Activated gamma-delta T cell treated with Interleukin-2 at 50 U/mL for 16 hours (primary cell): Measurements from ENCODE around the gene SDF2L1.
"Not testable (repeated sequence)": the region's sequence is repeated elsewhere in the genome, so short reads cannot be mapped to it uniquely, and the experiment has no call there.

Experiments used
- DNase-seq: peaks from one replicate; pipeline ENCODE4 v3.0.0-alpha.2; 2020

SDF2L1 gene

DNA sequence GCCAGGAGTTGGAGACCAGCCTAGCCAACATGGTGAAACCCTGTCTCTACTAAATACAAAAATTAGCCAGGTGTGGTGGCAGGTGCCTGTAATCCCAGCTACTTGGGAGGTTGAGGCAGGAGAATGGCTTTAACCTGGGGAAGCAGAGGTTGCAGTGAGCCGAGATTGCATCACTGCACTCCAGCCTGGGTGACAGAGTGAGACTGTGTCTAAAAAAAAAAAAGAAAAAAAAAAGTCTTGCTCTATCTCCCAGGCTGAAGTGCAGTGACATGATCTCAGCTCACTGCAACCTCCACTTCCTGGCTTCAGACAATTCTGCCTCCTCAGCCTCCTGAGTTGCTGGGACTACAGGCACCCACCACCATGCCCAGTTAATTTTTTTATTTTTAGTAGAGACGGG lies 4.7 kb upstream of the SDF2L1 start:
- not testable (repeated sequence) for DNase-seq

DNA sequence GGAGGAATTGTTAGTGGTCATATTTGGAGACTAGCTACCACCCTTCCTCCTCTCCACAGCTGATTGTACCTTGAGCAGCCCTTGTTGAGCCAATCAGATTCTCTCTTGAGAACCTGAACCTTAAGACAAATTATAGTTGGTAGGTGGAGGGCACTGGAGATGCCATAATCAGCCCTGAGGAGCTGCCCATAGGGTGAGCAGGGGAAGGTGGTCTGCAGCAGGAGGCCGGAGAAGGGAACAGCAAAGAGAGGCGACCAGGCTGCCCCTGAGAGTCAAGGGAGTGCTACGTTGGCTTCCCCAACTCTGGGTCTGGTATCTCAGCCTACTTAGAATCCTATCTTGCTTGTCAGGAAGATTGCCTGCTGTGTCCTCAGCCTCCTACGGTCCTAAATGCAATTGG lies 2.7 kb upstream of the SDF2L1 start:
- no peak for DNase-seq

DNA sequence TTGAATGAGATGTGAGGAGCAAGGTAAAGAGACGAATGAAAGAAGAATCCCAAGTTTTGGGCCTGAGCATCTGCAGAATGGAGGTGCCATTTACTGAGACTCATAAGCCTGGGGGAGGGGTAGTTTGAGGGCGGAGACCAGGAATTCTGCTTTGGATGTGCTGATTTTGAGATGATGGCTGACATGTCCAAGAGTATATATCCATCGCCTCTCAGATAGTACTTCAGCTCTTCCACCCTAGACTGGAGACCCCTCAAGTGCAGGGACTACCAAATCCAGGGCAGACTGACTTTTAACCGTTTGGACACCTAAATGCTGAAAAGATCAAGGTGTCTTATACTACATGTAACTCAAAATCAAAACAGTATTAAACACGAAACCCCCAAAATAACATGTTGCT lies 1.3 kb upstream of the SDF2L1 start:
- DNase-seq = no peak

DNA sequence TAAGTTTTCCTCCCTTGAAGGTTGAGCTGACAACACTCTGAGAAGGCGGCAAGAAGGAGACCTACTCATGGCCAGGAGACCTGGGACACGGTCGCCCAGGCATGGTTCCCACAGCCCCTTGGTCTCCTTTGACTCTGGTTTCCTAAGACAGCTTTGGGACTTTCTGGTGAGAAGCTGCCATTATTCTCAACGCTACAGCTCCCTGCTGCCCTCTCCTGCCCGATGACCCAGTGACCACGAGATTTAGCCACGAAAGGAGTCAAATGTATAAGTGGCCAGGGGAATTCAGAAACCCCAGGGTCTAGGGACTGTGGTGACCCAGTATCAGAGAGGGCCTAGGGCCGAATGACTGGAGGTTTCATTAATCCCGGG lies 699 bp upstream of the SDF2L1 start:
- DNase-seq = no peak

DNA sequence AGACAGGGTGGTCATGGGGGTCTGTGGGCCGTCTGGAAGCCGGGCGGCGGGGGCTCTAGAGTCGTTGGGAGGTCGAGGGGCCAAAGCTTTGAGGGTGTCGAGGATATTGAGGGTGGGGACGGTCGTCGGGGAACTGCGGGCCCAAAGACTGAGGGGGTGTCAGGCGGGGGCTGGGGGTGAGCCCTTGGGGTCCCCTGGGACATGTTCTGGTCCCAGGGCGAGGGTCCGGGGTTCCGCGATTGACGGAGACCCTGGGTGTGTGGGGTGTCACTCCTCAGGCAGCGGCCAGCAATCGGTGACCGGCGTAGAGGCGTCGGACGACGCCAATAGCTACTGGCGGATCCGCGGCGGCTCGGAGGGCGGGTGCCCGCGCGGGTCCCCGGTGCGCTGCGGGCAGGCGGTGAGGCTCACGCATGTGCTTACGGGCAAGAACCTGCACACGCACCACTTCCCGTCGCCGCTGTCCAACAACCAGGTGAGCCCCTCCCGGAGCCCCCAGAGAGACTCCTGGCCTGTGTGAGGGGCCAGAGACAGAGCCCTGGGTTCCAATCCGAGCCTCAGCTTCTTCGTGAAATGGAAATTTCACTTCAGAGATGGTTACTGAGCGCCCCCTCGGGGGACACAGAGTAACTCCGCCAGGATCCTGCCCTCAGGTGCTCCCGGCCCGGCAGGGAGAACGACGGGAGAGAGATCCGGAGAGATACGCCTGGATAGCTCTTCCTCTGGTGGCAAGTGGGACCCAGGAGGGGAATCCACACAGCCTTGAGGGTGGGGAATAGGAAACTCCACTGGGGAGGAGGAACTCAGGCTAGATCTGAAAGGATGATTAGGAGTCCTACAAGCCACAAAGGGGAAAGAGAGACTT lies 714 bp downstream of the SDF2L1 start:
- peak; percentile 52 for DNase-seq

DNA sequence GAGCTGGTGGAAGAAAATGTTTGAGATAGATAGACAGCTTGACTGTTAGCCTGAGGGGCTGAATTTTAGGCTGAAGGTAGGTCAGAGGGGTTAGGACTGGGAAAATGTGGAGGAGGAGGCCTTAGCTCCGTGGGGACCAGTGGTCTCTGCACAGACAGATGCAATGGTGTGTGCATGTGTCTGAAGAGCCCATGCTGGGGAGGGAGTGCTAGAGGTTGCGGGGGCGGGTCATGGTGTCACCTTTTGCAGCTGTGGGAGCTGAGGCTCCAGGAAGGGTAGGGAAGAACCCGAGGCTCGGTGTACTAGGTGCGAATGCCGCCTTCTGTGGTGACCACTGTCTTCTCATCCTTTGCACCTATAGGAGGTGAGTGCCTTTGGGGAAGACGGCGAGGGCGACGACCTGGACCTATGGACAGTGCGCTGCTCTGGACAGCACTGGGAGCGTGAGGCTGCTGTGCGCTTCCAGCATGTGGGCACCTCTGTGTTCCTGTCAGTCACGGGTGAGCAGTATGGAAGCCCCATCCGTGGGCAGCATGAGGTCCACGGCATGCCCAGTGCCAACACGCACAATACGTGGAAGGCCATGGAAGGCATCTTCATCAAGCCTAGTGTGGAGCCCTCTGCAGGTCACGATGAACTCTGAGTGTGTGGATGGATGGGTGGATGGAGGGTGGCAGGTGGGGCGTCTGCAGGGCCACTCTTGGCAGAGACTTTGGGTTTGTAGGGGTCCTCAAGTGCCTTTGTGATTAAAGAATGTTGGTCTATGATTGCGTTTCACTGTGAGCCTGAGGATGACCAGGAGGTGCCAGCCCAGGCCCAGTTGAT lies 1.6 kb downstream of the SDF2L1 start:
- DNase-seq = no peak

DNA sequence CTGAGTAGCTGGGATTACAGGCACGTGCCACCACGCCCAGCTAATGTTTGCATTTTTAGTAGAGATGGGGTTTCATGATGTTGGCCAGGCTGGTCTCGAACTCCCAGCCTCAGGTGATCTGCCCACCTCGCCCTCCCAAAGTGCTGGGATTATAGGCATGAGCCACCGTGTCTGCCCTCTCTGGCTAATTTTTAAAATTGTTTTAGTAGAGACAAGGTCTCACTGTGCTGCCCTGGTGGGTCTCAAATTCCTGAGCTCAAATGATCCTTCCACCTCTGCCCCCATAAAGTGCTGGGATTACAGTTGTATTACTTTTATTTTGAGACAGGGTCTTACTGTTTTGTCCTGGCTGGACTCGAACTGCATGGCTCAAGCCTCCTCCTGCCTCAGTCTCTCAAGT lies 3.4 kb downstream of the SDF2L1 start:
- not testable (repeated sequence) for DNase-seq

DNA sequence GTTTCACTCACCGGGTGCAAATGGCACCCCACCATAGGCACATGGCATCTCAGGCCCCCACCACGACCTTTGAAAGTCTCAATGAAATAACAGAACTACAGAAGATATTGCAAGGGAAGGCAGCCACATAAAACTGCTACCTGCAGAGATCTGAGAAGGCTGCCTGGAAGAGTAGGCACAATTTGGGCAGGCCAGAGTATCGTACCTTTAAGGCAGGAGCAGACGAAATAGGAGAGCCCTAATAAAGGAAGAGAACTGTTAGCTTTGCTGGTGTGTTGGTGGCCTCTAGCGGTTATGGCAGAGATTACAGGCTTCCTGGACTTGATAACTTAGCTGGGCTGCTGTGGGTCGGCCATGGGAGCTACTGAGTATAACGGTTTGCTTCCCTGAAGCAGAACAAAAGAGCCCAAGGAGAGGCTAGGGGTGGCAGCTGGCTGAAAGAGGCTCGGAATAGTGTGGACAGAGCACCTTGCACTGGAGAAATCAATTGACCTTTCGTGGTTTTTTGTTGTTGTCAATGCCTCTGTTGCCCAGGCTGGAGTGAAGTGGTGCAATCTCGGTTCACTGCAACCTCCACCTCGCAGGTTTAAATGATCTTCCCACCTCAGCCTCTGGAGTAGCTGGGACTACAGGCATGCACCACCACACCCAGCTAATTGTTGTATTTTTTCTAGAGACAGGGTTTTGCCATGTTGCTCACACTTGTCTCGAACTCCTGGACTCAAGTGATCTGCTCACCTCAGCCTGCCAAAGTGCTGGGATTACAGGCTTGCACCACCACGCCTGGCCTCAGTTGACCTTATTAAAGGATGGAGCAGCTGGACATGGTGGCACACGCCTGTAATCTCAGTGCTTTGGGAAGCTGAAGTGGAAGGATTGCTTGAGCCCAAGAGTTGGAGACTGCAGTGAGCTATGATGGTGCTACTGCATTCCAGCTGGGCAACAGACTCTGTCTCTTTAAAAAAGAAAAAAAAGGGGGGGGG lies 4.8 kb downstream of the SDF2L1 start:
- peak; percentile 80 for DNase-seq

DNA sequence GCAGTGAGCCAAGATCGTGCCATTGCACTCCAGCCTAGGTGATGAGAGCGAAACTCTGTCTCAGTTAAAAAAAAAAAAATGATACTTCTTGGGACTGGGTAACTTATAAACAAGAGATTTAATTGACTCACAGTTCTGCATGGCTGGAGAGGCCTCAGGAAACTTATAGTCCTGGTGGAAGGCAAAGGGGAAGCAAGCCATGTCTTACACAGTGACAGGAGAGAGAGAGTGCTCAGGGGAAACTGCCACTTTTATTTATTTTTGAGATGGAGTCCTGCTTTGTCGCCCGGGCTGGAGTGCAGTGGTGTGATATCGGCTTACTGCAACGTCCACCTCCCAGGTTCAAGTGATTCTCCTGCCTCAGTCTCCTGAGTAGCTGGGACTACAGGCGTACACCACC lies 8.2 kb downstream of the SDF2L1 start:
- no peak for DNase-seq

DNA sequence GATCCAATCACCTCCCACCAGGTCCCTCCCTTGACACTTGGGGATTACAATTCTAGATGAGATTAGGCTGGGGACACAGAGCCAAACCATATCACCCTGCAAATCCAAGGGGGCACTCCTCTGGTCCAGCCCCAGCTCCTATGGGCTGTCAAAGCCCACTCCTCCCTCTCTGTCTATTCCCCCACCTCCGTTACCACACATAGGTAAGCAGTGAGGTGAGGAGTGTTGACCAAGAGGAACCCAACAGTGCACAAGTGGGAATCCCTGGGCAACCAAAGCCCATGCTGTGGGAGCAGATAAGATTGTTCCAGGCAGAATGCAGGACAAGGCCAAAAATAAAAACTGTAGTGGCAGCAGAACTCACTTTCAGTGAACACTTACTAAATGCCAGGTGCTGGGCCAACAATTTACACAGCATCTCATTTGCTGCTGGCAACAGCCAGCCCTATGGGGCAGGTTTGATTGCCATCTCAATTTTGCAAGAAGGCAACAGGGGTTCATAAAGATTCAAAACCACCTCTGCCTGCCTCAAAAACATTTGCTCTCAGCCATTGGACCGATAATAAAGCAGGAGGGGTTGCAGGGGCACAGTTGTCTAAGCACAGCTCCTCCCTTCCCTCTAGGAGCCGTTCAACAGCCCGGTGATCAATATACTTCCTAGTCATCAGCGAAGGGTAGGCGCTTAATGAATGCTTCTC lies 8.9 kb downstream of the SDF2L1 start:
- no peak for DNase-seq

DNA sequence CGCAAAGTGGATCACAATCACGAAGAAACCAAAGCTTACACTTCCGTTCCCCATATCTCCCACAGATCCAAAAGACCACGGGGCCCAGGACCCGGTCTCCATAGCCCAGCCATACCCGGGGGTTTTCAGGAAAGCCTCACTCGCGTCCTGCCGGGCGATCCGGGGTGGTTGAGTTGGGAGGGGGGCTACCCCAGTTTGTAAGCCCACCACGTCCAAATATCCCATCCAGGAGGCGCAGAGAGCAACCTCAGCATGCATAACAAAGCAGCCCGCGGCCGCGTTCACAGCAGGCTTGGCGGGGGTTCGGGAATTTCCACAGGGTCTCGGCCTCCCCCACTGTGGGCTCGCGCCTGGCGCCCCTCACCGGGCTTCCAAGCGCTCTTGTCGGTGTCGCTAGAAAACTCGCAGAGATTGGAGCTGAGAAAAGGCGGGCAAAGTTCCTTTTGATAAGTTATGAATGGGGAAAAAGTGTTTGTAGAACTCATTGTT lies 9.5 kb downstream of the SDF2L1 start:
- no peak for DNase-seq

DNA sequence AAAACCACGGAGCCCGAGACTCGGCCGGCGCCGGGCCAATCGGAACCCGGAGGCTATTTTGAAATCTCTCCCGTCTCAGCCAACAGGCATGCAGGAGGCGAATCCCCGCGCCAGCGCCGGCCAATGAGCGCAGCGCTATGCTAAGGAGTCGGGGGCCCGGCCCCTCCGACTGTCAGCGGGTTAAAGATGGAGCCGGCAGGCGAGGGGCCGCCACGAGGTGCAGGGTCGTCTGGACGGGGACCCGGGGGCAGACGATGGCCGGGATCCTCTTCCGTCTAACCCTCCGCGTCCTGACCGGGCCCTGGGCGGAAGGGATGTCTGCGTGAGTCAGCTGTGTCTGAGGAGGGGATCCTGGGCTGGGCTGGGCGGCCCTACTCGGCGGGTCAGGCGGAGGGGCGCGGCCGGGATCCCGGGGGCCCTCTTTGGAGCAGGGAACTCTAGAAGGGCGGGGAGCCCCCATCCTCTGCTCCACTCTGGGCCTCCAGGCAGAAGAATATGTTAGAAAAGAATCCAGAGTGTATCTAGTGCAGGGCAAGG lies 10.0 kb downstream of the SDF2L1 start:
- peak; percentile 74 for DNase-seq

DNA sequence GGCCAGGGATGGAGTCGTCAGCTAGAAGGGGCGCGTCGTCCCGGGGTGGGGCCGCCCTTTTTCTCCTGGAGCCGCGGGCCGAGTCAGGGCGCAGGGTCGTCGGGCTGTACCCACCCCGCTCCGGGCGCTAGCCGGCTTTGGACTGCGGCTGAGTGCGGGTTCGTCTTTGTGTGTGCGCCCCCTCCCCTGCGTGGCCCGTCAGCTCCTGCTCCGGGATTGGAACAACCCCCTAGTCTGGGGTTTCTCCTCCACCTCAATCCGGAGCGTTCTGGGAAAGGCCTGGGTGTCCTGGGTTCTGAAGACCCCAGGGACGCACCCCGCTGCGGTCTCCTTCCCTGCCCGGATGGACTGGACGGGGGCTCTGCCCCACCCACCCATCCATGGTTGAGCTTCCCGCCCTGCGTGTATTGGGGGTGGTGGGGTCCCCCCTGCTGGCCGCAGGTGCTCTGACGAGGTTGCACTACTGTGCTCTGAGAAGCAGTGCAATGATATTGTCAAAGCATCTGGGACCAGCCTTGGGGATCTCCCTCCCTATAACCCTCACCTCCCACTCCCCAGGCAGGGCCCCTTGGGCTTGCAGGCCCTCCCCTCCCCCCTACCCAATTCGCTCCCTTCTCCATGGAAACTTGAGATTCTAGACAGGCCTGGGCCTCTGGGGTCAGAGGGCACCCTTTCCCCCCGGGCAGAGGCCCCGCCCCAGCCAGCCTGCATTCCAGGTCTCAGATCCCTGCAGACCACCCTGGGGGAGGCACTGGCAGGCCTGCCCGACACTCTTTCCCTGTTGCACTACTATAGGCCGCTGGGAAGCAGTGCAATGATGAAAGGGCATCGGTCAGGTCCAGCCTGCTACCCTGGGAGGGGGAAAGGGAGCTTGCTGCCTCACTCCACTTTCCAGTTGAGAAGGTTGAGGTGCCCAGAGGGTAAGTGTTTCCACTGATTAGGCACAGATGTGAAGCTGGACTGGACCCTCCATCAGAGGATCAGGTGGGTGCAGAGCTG lies 10.7 kb downstream of the SDF2L1 start:
- DNase-seq = no peak

DNA sequence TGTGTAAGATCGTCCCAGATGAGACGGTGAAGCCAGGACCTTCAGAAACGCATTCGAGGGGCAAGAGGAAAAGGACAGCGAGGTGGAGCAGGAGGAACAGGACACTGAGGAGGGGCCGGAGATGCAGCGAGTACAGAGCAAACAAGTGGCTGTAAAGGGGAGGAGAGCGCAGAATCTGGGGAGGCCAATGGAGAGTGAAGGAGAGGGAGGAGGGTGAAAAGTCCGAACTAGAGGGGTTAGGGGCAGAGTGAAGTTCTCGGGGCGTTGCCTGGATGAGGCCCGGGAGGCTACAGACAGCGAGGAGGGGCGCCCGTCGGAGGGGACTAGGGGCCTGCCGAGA lies 14.9 kb downstream of the SDF2L1 start:
- DNase-seq = no peak

DNA sequence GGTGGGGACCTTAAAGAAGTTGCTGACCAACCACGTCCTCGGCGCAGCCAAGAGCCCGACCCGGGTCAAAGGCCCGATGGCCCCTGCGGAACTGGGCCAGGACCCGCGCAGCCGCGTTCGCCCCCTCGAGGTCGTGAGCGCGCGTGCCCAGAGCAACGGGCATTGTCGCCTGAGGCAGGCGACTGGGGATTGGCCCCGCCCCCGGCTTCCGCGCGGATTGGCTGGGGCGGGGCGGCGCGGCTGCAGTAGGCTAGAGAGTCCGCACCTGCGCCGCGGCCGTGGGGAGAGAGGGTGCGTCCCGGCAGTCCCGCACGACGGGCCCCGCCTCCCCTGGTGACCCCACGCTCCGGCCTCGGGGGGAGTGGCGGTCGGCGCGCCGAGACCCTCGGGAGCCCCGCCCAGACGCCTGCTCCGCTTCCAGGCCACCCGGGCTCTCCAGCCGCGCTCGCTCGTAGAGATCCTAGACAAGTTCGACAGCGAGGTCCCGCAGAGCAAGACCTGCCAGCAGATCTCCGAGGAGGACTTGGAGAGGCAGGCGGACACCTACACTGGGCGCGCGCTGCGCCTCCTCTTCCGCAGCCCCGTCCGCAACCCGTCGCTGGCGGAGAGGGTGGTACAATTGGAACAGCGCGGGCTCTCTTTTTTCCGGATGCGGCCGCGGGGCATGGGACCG lies 15.4 kb downstream of the SDF2L1 start:
- DNase-seq = peak; percentile 68

DNA sequence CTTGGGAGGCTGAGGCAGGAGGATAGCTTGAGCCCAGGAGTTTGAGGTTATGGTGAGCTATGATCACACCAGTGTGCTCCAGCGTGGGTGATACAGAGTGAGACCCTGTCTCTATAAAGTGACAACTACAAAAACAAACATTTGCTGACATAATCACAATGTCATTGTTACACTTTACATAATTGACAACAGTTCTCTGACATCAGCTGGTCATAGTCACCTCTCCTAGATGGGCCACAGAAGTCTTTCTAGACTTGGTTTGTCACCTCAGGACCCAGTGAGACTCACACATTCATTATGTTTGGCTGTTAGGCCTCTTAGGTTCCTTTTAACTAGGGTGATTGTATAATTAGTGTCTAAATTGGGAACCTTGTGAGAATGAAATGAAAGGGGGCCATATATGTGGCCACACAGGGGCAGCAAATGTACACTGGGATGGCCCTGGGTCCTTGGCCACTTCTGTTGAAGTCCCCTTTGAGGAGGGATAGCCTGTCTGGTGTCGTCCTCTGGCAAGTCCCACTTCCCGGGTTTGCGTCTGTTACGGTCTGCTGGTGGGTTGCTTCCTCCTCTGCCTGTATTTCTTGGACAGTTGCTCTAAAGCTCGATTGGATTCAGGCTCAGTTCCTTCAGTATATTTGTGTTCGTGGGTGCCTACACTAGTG lies 17.9 kb downstream of the SDF2L1 start:
- no peak for DNase-seq

DNA sequence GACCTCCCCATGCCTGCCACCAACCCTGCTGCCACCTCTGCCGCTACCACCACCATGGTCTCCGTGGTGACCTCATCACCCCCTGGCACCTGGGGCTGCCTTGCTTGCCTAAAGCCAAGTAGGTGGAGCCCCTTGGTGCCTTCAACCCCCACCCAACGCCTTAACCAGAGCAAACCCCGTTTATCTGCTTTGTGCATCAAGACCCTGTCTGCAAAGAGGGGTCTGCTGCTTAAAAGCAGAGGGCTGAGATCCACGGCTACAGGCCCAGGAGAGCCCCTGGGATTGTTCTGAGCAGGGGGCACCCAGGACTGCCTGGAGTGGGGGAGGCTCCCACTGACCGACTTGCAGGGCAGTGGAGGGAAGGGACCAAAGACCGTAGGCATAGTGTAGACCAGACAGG lies 18.8 kb downstream of the SDF2L1 start:
- no peak for DNase-seq

DNA sequence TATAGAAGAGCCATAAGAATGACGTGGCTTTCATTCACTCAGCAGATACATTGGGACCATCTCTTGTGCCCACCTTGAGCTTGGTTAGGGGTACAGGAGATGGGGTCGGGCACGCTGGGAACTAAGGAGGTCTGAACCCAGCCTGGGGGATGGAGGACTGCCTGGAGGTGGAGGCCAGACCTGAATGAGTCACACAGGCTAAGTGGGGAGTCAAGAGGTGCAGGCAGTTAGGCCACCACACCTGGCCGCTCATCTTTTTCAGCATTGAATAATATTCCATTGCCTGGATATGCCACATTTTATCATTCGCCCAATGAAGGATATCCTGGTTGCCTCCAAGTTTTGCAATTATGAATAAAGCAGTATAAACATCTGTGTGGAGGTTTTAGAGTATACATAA lies 19.9 kb downstream of the SDF2L1 start:
- DNase-seq = no peak

DNA sequence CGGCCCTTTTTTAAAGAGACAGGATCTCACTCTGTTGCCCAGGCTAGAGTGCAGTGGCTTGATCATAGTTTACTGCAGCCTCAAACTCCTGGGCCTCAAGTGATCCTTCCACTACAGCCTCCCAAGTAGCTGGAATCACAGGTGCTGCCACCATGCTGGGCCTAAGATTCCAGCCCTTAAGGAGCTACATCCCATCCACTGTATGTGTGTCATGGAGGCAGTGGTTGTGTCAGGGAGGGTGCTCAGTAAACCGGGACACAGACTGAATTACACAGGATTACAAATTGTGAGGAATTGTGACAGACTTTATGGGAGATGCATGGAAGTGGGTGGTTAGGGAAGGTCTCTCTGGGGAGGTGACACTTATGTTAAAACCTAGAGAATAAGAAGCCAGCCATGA lies 21.6 kb downstream of the SDF2L1 start:
- no peak for DNase-seq
